HG03025 (cell line): Measurements from ENCODE around the gene NUCB1.

ENCODE experiments used
- ATAC-seq: cut with Tn5 transposase; IDR thresholded peaks from one replicate; pipeline ENCODE4 v1.9.1; 2021; ENCODE audit warnings: mild to moderate bottlenecking, moderate library complexity; ENCODE audit not compliant: unreplicated experiment, low FRiP score

The NUCB1 gene

GRCh38 chr19:48958006-48958405 lies 57.9 kb downstream of the NUCB1 start:
- no peak for ATAC-seq

GRCh38 chr19:48959341-48960239 lies 59.5 kb downstream of the NUCB1 start:
- ATAC-seq = no peak

- ATAC-seq = no peak
Observed at GRCh38 chr19:48961051-48961649, 61.0 kb downstream of the NUCB1 start.

- no peak for ATAC-seq
Observed at GRCh38 chr19:48961673-48962028, 61.5 kb downstream of the NUCB1 start.

- ATAC-seq = no peak
Observed at GRCh38 chr19:48962029-48962848, 62.1 kb downstream of the NUCB1 start.

GRCh38 chr19:48962849-48963165 lies 62.7 kb downstream of the NUCB1 start:
- ATAC-seq = no peak

GRCh38 chr19:48963371-48964204 lies 63.5 kb downstream of the NUCB1 start:
- no peak for ATAC-seq

GRCh38 chr19:48964205-48965039 lies 64.3 kb downstream of the NUCB1 start:
- ATAC-seq = no peak

- peak; percentile 59 for ATAC-seq
Observed at GRCh38 chr19:48965040-48965805, 65.1 kb downstream of the NUCB1 start, which contains the start of gene FTL. Gene FTL, plus strand, starts transcription at chr19:48965309. Its CDS starts 199 bp downstream, at chr19:48965508.

- ATAC-seq = peak; percentile 7
Observed at GRCh38 chr19:48965806-48966540, 65.9 kb downstream of the NUCB1 start.

GRCh38 chr19:48966541-48967345 lies 66.6 kb downstream of the NUCB1 start:
- no peak for ATAC-seq

- ATAC-seq = no peak
Observed at GRCh38 chr19:48967346-48968178, 67.5 kb downstream of the NUCB1 start.

GRCh38 chr19:48968179-48968661 lies 68.1 kb downstream of the NUCB1 start:
- ATAC-seq = no peak

- no peak for ATAC-seq
Observed at GRCh38 chr19:48968813-48969218, 68.7 kb downstream of the NUCB1 start.

GRCh38 chr19:48969276-48970138 lies 69.4 kb downstream of the NUCB1 start:
- no peak for ATAC-seq
